Kidney (tissue), 14 donors: ENCODE data around the gene PNISR. TPM values are rescaled to one million over a fixed set of nuclear protein-coding genes. Genes with fewer than 3 reads are reported as not detected.

Experiments
- DNase-seq, 5 donors: peaks; one replicate each; pipeline ENCODE4 v3.0.0-alpha.2; 2013 to 2020
- FAIRE-seq: peaks from 2 replicates; lab custom pipeline; 2012; peaks lifted over from hg19 to GRCh38; lab: Jason Lieb, UNC
- H3K27ac ChIP-seq, 2 donors: one replicate each; pipeline ENCODE4 v1.7.0; 2013; ENCODE audit warnings: low read depth in 2 of 2, low read length in 2 of 2, inconsistent platforms in 1 of 2
- H3K27me3 ChIP-seq: one replicate; pipeline ENCODE4 v1.7.1; 2013; ENCODE audit warnings: low read length, inconsistent platforms; ENCODE audit not compliant: control insufficient read depth, insufficient read depth
- H3K36me3 ChIP-seq, 3 donors: one replicate each; pipeline versions ENCODE4 v1.7.0 to v1.7.1; 2013; ENCODE audit warnings: low read length in 3 of 3, control low read depth in 1 of 3, inconsistent platforms in 1 of 3; ENCODE audit not compliant: insufficient read depth in 3 of 3, control insufficient read depth in 2 of 3
- H3K4me1 ChIP-seq, 3 donors: one replicate each; pipeline versions ENCODE4 v1.7.0 to v1.7.1; 2013; ENCODE audit warnings: low read length in 3 of 3, inconsistent platforms in 1 of 3, low read depth in 1 of 3; ENCODE audit not compliant: control insufficient read depth in 2 of 3, insufficient read depth in 2 of 3
- H3K4me3 ChIP-seq, 3 donors: one replicate each; pipeline versions ENCODE4 v1.7.0 to v1.8.1; 2013; ENCODE audit warnings: low read length in 3 of 3, control low read depth in 1 of 3, inconsistent platforms in 1 of 3
- H3K9ac ChIP-seq, 3 donors: one replicate each; pipeline versions ENCODE4 v1.7.0 to v1.7.1; 2013; ENCODE audit warnings: low read length in 3 of 3, control low read depth in 1 of 3, inconsistent platforms in 1 of 3
- H3K9me3 ChIP-seq, 3 donors: one replicate each; pipeline versions ENCODE4 v1.7.0 to v1.7.1; 2013; ENCODE audit warnings: low read length in 3 of 3, control low read depth in 1 of 3, inconsistent platforms in 1 of 3; ENCODE audit not compliant: control insufficient read depth in 2 of 3, insufficient read depth in 1 of 3
- intact Hi-C: fragments of 100-400 bp; cut with DNase I; formaldehyde crosslinking; loops from one replicate; pipeline ENCODE4 v1.11.1; 2022
- polyA plus RNA-seq: library from polyadenylated mRNA; stranded (reverse); fragments of 350-450 nt; fragmentation: Illumina TruSeq; extraction: RNeasy Lipid Tissue Mini Kit (QIAGEN cat#74804); gene quantifications from one replicate; pipeline ENCODE4 v1.2.3, GENCODE V29; 2014; ENCODE audit warnings: low read depth, low replicate concordance; ENCODE audit not compliant: insufficient read depth
- total RNA-seq: library from RNA; stranded (reverse); fragmentation: NEBNext Ultra II Directional; extraction: Animal tissue kit (Norgen Biotek cat#: 25700); gene quantifications from one replicate; pipeline ENCODE4 v1.2.1, GENCODE V29; 2021
- TF ChIP-seq, protein P1 (sequence below): IDR thresholded peaks from 3 replicates; pipeline ENCODE4 v1.5.1; 2012; ENCODE audit warnings: mild to moderate bottlenecking, moderate library complexity, borderline replicate concordance; ENCODE audit not compliant: insufficient read depth; ENCODE audit errors: extremely low read depth
- donor health status: control.
- donor health status: control.
- donor health status: control.
- donor health status: control.
- donor health status: control.
- donor health status: DM: yes; HTN: yes; CAD: no.
- donor health status: Normal renal cell carcinoma (clear cell type).

PNISR gene
- total and polyA plus RNA-seq, 2 donors from 2014 or later = 69.8 to 97.1 TPM

DNA sequence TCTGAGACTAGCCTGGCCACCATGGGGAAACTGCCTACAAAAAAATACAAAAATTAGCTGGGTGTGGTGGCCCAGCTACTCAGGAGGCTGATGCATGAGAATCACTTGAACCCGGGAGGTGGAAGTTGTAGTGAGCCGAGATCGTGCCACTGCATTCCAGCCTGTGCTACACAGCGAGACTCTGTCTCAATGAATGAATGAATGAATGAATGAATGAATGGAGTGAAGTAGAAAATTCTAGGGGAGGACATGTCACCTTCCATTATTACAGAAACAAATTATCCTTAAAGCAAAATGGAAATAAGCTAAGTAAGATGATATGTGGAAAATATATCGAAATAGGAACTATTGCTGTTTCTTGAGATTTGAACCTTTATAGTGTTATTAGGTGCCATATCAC, 2.9 kb upstream of the PNISR start:
- Histone ChIP-seq H3K9ac (no peak overlapping the region), H3K27ac (no peak overlapping the region), H3K36me3 (peaks cover 0 to 4% (median 0%) of the 10 kb centered on the region in 3 donors), H3K9me3 (no peaks in the 10 kb centered on the region), H3K27me3 (no peaks in the 10 kb centered on the region), H3K4me1 (peaks cover 6 to 24% (median 10%) of the 10 kb centered on the region in 3 donors), H3K4me3 (no peak overlapping the region)
- intact Hi-C loops = no loop called here
- FAIRE-seq = no peak
- TF ChIP-seq, protein P1, sequence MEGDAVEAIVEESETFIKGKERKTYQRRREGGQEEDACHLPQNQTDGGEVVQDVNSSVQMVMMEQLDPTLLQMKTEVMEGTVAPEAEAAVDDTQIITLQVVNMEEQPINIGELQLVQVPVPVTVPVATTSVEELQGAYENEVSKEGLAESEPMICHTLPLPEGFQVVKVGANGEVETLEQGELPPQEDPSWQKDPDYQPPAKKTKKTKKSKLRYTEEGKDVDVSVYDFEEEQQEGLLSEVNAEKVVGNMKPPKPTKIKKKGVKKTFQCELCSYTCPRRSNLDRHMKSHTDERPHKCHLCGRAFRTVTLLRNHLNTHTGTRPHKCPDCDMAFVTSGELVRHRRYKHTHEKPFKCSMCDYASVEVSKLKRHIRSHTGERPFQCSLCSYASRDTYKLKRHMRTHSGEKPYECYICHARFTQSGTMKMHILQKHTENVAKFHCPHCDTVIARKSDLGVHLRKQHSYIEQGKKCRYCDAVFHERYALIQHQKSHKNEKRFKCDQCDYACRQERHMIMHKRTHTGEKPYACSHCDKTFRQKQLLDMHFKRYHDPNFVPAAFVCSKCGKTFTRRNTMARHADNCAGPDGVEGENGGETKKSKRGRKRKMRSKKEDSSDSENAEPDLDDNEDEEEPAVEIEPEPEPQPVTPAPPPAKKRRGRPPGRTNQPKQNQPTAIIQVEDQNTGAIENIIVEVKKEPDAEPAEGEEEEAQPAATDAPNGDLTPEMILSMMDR = no peak
- DNase-seq = no peak

DNA sequence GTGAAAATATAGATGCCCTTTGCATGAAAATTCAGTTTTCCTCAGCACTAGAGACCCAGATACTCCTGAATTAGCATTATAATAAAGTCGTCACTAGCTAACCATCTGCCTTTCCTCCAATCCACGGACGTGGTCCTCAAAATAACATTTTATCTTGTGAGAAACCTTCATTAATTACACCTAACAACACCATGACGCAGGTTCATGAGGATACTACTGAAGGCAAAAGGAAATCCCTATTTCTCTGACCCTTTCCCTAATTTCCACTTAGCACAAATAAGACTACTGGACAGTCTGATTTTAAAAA, 1.3 kb upstream of the PNISR start:
- TF ChIP-seq, protein P1 = no peak
- peaks cover 6 to 28% (median 19%) of the 10 kb centered on the region in 3 donors for H3K4me1 ChIP-seq
- DNase-seq (peak in 1 of 5 donors; percentile 29), FAIRE-seq (no peak)
- no peaks in the 10 kb centered on the region for H3K27me3 ChIP-seq
- intact Hi-C loops = no loop called here
- H3K4me3 ChIP-seq = peak overlapping the region; percentile 83 to 92 (median 90)
- H3K9ac ChIP-seq = peak overlapping the region; percentile 86 to 95 (median 91)
- H3K36me3 ChIP-seq = no peaks in the 10 kb centered on the region
- peak overlapping the region; percentile 98 to 99 for H3K27ac ChIP-seq
- no peaks in the 10 kb centered on the region for H3K9me3 ChIP-seq

DNA sequence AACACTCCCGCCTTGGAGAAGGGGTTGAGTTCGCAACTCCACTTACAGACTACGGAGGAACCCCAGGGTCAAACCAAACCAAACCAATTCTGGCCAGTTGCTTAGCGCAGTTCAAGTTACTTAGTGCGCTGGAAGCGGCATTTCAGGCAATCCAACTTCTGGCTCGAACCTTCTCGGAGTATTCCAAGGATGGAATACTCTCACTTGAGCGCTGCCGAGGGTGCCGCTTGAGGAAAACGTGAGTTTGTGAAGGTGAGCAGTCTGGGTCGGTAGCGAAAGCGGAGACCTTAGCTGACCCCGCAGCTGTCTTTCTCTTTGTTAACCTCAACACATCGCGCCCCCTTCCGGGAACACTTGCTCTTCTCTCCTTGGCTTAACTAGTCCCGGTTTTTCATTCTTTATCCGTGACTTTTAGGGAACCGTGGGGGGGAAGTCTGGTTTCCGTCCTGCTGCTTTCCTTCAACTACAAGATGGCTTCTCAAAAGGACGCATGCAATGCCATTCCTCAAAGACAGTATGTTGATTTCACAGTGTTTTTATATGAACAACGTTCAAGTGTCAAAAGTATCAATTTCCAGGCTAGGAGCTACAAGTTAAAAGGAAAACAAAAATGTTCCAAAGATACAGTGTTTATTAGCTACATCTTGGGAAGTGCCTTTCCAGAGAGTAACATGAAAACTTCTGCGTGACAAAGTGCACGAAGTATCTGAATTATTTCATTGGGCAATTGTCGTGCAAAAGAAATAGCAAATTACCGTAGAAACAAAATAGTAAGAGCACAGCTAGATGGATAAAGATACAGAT, 741 bp upstream of the PNISR start:
- H3K9me3 ChIP-seq = no peaks in the 10 kb centered on the region
- peak overlapping the region; percentile 83 to 92 (median 90) for H3K4me3 ChIP-seq
- no peaks in the 10 kb centered on the region for H3K36me3 ChIP-seq
- no peaks in the 10 kb centered on the region for H3K27me3 ChIP-seq
- intact Hi-C loops = no loop called here
- H3K4me1 ChIP-seq = peaks cover 6 to 32% (median 24%) of the 10 kb centered on the region in 3 donors
- H3K9ac ChIP-seq = peak overlapping the region; percentile 86 to 95 (median 91)
- H3K27ac ChIP-seq = peak overlapping the region; percentile 98 to 99
- no peak for FAIRE-seq
- TF ChIP-seq, protein P1 = peak; percentile 32
- DNase-seq = peak; percentile 91 to 97 (median 93)
